NCI-H2171 treated with DMSO at 0.1 percent for 48 hours (cell line): Measurements from ENCODE around the gene ESPL1.
"Not testable (repeated sequence)": the region's sequence is repeated elsewhere in the genome, so short reads cannot be mapped to it uniquely, and the experiment has no call there.

ENCODE experiments used
- DNase-seq: peaks from one replicate; lab custom pipeline; 2025; lab: John Stamatoyannopoulos, UW

Gene ESPL1

DNA sequence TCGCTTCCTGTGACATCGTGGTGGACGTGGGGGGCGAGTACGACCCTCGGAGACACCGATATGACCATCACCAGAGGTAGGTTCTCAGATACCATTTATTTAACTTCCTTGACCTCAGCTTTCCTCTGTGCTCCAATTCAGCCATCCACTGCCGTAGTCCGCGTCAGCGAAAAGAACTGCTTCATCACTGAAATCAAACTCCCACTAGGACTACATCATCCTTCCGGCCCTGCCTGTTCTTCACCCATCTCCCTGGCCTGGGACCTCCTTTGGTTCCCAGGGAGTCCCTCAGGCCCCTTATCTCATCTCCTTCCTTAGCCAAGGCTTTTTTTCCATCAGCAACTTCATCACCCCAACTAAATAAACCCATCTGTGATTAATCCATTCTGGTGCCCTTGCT lies 32.1 kb downstream of the ESPL1 start:
- no peak for DNase-seq

GRCh38 chr12:53302903-53303302 lies 34.8 kb downstream of the ESPL1 start:
- no peak for DNase-seq

DNA sequence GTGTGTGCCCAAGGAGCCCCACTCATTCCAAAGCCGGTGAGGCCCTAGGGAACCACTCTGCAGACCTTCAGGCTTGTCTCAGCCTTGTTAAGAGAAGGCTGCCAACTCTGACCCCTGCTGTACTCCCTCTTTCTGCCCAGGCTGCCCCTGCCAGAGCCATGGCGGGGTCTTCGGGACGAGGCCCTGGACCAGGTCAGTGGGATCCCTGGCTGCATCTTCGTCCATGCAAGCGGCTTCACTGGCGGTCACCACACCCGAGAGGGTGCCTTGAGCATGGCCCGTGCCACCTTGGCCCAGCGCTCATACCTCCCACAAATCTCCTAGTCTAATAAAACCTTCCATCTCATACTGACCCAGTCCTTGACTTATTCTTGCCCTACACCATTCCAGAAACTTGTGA lies 38.7 kb downstream of the ESPL1 start:
- DNase-seq = no peak

DNA sequence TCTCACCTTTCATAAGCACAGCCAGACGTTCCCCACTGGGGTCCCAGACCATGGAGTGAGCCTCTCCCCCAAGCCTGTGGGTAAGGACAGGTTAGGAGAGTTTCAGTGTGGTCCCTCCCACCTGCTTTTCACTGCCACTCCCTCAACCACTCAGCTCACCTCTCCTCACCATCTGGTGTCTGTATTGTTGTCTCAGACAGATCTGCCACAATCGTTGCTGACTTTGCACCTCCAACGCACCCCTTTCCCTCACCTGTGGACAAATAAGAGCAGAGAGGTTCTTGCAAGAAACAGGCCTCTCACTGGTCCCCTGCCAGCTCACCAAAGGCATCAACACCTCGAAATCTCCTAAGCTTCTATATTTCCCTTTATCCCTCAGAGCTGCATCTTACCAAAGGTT lies 40.2 kb downstream of the ESPL1 start:
- peak; percentile 53 for DNase-seq

- no peak for DNase-seq
Observed at GRCh38 chr12:53313996-53314395, 45.9 kb downstream of the ESPL1 start.

DNA sequence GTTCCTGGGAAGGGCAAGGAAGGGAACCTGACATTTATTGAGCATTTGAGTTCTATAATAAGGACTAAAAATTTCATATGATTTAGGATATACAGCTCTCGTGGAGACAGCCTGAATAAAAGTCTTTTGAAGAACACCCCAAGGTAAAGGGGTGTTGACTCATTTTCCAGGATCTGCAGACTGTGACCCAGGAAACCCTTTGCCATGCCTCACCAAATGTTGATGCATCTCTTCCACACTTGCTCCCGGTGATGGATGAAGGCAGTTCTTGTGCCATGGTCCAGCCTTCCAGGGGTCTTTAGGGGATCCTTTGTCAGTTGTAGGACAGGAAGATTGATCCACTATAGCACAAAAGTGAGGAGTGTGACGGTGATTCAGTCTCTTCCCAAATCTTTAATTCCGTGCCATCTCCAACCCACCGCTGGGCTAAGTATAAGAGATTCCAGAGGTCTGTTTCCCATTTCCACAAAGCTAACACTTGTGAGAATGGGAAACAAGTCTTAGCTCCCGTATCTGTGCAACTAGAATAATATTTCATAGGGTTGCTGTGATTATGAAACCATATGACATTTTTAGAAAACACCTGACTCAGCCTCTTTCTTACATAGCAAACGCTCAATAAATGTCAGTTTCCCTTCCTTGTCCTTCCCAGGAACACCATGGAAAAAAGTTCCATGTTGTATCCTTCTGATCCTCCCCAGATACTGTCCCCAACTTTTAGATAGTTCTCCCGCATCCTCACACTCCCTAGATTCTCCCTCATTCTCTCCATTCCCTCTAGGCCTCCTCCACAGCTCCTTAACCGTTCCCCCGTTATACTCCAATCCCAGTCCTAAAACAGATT lies 52.5 kb downstream of the ESPL1 start:
- no peak for DNase-seq

DNA sequence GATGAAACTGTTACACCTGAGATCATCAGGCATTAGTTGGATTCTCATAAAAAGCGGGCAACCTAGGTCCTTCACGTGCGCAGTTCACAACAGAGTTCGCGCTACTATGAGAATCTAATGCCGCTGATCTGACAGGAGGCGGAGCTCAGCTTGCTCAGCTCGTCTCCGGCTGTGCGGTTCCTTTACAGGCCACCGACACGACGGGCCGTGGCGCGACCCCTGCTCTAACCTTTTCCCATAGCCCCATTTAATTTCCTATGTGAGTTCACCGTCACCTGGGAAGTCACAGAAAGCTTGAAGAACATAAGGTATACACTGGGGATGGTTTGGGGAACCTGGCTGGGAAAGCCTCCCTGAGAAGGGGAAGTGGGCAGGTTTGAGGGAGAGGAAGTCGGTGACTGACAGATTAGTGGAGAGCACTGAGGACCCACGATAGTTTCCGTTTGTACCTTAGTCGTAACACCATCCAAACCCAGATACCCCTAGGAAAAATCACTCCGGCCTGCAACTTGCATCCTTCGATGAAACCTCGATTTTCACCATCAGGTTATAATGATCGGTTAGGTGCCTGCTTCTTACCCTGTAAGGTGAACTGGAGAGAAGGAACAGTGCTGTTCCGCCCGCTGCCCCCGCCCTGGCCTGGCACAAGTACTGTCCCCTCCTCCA lies 56.1 kb downstream of the ESPL1 start:
- DNase-seq = no peak

DNA sequence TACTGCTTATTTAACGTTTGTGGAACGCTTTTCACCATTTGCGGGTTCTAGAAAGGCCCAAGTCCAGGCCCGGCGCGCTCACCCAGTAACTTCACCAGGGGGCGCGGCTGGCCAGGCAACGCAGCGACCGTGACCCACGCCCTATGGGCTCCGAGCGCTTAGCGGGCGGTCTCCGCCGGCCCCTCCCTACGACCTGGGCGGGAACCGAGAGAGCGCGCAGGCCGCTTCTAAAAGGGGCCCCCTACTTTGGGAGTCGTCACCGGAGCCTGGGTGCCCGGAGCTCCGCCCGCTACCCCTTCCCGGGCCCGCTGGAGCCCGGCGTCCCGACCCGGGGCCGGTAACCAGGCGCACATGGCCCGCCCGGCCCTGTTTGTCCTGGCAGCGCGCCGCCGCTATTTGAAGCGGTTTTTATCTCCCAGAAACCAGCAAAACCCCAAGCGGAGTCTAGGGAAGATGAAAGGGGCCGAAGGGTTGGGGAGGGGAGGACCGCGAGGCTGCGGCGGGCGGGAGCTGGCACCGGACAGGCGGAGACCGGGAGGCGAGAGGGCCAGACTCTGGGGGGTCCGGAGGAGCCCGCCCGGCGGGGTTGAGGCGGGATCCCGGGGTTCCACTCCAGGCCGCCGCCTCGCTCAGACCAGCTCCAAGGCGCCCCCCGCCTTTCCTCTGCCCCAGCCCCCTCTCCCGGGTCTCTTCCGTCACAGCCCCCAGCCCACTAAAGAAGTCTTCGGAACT lies 56.8 kb downstream of the ESPL1 start:
- DNase-seq = peak; percentile 88

- peak; percentile 19 for DNase-seq
Observed at GRCh38 chr12:53325511-53326061, 57.5 kb downstream of the ESPL1 start.

DNA sequence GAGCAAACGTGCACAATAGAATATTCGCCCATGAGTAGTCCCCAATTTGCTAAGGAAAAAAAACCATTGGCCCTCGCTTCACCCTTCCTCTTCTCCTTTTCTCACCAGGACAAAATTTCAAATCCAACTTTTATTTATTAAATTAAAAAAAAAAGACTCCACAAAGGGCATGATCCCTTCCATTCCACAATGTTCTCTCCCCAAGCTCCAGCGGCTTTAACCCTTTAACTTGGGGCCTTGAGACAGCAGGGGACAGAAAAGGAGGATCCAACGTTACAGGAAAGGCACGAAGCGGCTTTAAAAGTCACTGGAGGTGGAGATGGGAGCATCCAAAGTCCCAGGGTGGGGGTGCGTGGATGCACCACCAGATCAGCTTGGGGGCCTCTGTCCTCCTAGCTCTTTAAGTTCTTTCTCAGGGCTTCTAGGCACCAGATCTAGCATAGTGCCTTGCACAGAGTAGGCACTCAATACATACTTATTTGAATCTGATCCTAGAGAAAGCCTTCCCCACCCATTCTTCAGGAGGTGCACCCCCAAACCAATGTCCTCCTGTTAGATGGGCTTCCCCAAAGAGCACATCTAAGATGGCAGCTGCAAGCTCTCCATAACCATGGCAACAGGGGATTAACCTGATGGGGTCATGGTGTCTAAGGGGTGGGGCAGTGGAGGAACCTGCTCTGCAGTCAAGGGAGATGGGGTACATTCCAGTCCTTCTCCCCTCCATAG lies 58.5 kb downstream of the ESPL1 start:
- DNase-seq = no peak

DNA sequence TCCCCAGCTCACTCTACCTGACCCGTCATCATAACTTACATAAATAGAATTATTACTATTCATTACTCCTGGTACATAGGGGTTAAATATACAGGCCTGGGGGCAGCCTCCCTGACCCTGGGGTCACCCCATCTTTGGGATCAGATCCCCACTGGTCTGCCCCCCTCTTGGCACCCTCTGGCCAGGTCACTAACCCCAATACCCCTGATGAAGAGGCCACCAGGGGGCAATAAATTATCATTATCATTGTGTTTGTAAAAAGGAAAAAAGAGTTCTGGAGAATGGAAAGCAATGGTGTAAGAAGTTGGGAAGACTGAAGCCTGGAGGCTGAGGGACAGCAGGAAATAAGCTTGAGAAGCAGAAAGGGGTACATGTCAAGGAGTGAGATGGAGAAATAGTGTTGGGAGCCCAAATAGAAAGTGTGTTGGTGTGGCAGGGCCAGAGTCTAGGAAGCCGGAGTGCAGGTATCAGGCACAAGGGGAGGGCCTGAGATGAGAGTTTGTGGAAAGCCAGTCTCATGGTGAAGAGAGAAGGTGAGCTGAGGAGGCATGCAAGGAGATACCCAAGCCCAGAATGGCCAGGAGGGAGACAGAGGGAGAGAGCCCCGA lies 59.4 kb downstream of the ESPL1 start:
- DNase-seq = no peak

- DNase-seq = no peak
Observed at GRCh38 chr12:53328043-53328435, 59.9 kb downstream of the ESPL1 start.

- no peak for DNase-seq
Observed at GRCh38 chr12:53330671-53331070, 62.6 kb downstream of the ESPL1 start.

- not testable (repeated sequence) for DNase-seq
Observed at GRCh38 chr12:53332339-53332738, 64.2 kb downstream of the ESPL1 start.

DNA sequence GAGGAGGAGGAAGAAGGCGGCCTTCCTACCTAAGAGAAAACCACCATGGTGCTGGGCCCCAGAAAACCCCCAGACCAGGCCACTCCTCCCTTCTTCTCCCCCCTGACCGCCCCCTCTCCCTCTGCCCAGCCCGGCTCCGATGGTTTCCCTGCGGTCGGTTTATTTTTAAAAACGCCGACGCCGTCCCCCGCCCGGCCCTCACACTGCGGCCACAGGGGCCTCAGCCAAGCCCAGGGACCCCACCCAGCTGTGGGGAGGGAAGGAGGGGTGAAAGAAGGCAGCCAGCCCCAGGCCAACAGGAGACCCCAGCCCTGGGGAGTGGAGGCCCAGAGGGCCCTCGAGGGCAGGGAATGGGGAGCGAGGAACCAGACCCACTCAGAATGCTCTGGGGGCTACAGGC lies 64.6 kb downstream of the ESPL1 start:
- no peak for DNase-seq

GRCh38 chr12:53333289-53333688 lies 65.2 kb downstream of the ESPL1 start:
- DNase-seq = no peak

GRCh38 chr12:53333845-53334244 lies 65.7 kb downstream of the ESPL1 start:
- DNase-seq = no peak

DNA sequence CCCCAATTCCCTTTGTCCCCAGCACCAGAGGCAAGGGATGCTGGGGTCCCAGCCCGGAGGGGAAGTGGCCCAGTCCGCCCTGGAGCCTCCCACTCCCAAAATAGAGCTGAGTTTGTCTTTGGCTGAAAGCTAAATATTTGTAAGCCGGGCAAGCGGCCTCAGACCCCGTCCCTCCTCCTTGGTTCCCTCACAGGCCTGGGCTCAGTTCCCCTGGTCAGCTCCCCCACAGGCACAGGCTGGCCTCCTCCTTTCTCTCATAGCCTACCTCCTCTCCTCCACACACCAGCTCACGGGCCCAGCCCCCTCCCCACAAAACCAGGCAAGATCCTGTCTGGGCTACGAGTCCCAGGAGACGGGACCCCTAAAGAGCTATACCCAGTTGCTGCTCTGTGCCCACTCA lies 66.7 kb downstream of the ESPL1 start:
- no peak for DNase-seq

GRCh38 chr12:53336181-53336681 lies 68.1 kb downstream of the ESPL1 start, which contains the start of gene SP7:
Gene SP7 (minus strand): TSS chr12:53336354. CDS start chr12:53335646, 708 bp downstream.
- no peak for DNase-seq

DNA sequence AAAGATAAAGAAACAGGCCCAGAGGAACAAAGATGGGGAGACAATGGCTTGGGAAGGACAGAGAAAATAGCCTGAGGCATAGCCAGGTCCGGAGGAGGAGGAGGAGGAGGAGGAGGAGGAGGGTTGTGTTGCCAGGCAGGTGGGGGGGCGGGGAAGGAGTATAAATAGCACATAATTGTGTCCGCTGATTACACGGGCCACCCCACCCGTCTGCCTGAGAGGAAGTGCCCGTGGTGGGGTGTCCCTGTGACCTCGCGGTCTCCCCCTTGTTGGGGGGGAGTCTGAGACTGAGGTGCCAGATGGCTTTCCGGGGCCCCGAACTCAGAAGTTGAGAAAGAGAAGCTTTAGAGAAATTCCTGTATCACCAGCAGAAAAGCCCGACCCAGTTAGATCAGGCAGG lies 69.9 kb downstream of the ESPL1 start:
- DNase-seq = no peak

GRCh38 chr12:53338916-53339315 lies 70.8 kb downstream of the ESPL1 start:
- DNase-seq = no peak
